GM12878 (cell line): ENCODE measurements around the gene GALNT18. TPM values are rescaled to one million over a fixed set of nuclear protein-coding genes. Genes with fewer than 3 reads are reported as not detected.
A peak's percentile ranks its signal among the peaks of the same experiment; 100 is the strongest.

Experiments
- ATAC-seq: fragments of 200-7000 bp; cut with Tn5 transposase; 3 replicates; pipeline ENCODE4 v1.9.1; 2020; ENCODE audit warnings: mild to moderate bottlenecking, moderate library complexity
- BruUV-seq: library from RNA; stranded (reverse); fragments of 400-500 nt; replicated peaks from 2 replicates; lab custom pipeline; 2021; lab: Mats Ljungman, UMichigan
- CTCF ChIA-PET: fragments of 300-600 bp; sonication (Branson Sonifier 250); formaldehyde crosslinking; extraction: SDS; loops from one replicate; lab custom pipeline; 2021; ENCODE audit warnings: inconsistent platforms; lab: Yijun Ruan, JAX
- POLR2A ChIA-PET: fragments of 350-600 bp; formaldehyde crosslinking; extraction: SDS; loops from one replicate; lab custom pipeline; 2021; ENCODE audit warnings: inconsistent platforms; lab: Charles Lee
- RAD21 ChIA-PET: fragments of 300-600 bp; sonication (Branson Sonifier 250); formaldehyde crosslinking; loops from one replicate; lab custom pipeline; 2023; ENCODE audit warnings: antibody characterized with exemption; ENCODE audit not compliant: unreplicated experiment; lab: Charles Lee
- SMC1A ChIA-PET: fragments of 300-600 bp; sonication (Branson Sonifier 250); formaldehyde crosslinking; loops from one replicate; lab custom pipeline; 2023; ENCODE audit not compliant: unreplicated experiment, uncharacterized antibody; lab: Charles Lee
- DNase-seq: peaks from one replicate; pipeline ENCODE4 v3.0.0-alpha.2; 2011; ENCODE audit warnings: low read depth, low spot score
- FAIRE-seq: peaks from 3 replicates; lab custom pipeline; 2011; peaks lifted over from hg19 to GRCh38; lab: Jason Lieb, UNC
- H2AFZ ChIP-seq: 2 replicates; pipeline ENCODE4 v1.6.0; 2011; ENCODE audit warnings: low read depth, low read length, control low read depth; ENCODE audit not compliant: control insufficient read depth
- H3K27ac ChIP-seq: 2 replicates; pipeline ENCODE4 v1.5.1; 2011; ENCODE audit warnings: control low read depth; ENCODE audit not compliant: control insufficient read depth, insufficient read depth
- H3K27me3 ChIP-seq, 2 experiments: replicated peaks in 1 of 2; 2 replicates each; pipeline versions ENCODE4 v1.6.0 to v1.6.1; 2011; ENCODE audit warnings: low read length in 1 of 2; ENCODE audit not compliant: control insufficient read depth in 2 of 2, insufficient read depth in 2 of 2
- H3K36me3 ChIP-seq, 2 experiments: 2 replicates each; pipeline ENCODE4 v1.5.1; 2011; ENCODE audit warnings: low read length in 1 of 2; ENCODE audit not compliant: control insufficient read depth in 2 of 2, insufficient read depth in 2 of 2
- H3K4me1 ChIP-seq: 2 replicates; pipeline ENCODE4 v1.6.1; 2011; ENCODE audit warnings: mild to moderate bottlenecking, low read length, moderate library complexity, mixed read lengths; ENCODE audit not compliant: control insufficient read depth, insufficient read depth
- H3K4me2 ChIP-seq: 2 replicates; pipeline ENCODE4 v1.6.0; 2011; ENCODE audit warnings: control low read depth; ENCODE audit not compliant: control insufficient read depth, insufficient read depth
- H3K4me3 ChIP-seq: fragments of 200-600 bp; sonication (generic); 2 replicates; pipeline ENCODE4 v1.5.1; 2016
- H3K79me2 ChIP-seq: 2 replicates; pipeline ENCODE4 v1.6.0; 2011; ENCODE audit warnings: low read length; ENCODE audit not compliant: control insufficient read depth, insufficient read depth
- H3K9ac ChIP-seq: 2 replicates; pipeline ENCODE4 v1.8.0; 2011; ENCODE audit warnings: low read length, control low read depth, mixed read lengths; ENCODE audit not compliant: control insufficient read depth, insufficient read depth
- H3K9me3 ChIP-seq: replicated peaks from 3 replicates; pipeline ENCODE4 v1.5.1; 2011; ENCODE audit warnings: mild to moderate bottlenecking, low read length; ENCODE audit not compliant: control insufficient read depth, insufficient read depth
- H4K20me1 ChIP-seq: 2 replicates; pipeline ENCODE4 v1.6.0; 2011; ENCODE audit not compliant: control insufficient read depth, insufficient read depth
- BCL11A ChIP-seq: IDR thresholded peaks from 2 replicates; pipeline ENCODE4 v1.6.1; 2011; ENCODE audit warnings: low read depth, low read length
- CHD4 ChIP-seq: fragments of 200-600 bp; sonication (generic); IDR thresholded peaks from 2 replicates; pipeline ENCODE4 v1.6.1; 2016; ENCODE audit warnings: mild to moderate bottlenecking
- E4F1 ChIP-seq: fragments of 450-650 bp; IDR thresholded peaks from 2 replicates; pipeline ENCODE4 v1.6.1; 2018; ENCODE audit warnings: borderline replicate concordance, mild to moderate bottlenecking; ENCODE audit not compliant: partially characterized antibody
- NBN ChIP-seq: fragments of 450-650 bp; IDR thresholded peaks from 2 replicates; pipeline ENCODE4 v1.6.1; 2016
- RCOR1 ChIP-seq: conservative IDR thresholded peaks from 2 replicates; pipeline ENCODE4 v1.6.1; 2012; ENCODE audit warnings: low read depth, low read length, improper control_type of control experiment
- RELA ChIP-seq: fragments of 450-650 bp; IDR thresholded peaks from 2 replicates; pipeline ENCODE4 v1.8.0; 2014; ENCODE audit warnings: borderline replicate concordance; ENCODE audit not compliant: partially characterized antibody
- TCF12 ChIP-seq: IDR thresholded peaks from 2 replicates; pipeline ENCODE4 v1.6.1; 2011; ENCODE audit warnings: low read depth, mild to moderate bottlenecking, low read length
- WGBS: methylation state at CpG from one replicate; pipeline ENCODE4 v1.1.6; 2016; ENCODE audit warnings: low lambda C conversion rate; ENCODE audit not compliant: insufficient replicate concordance, insufficient coverage; ENCODE audit errors: missing lambda C conversion rate; 5-methylcytosine and 5-hydroxymethylcytosine counted together
- in situ Hi-C: fragments of 300-500 bp; cut with MboI; formaldehyde crosslinking; loops from 9 replicates; pipeline ENCODE4 v1.14.3; 2018; ENCODE audit warnings: mixed read lengths
- intact Hi-C: fragments of 100-400 bp; cut with micrococcal nuclease; formaldehyde crosslinking; loops from one replicate; pipeline ENCODE4 v1.14.2; 2022; ENCODE audit not compliant: unreplicated experiment
- polyA plus RNA-seq, 11 experiments: library from polyadenylated mRNA; depleted of rRNA in 4 of 11; unstranded in 6 of 11; stranded (reverse) in 5 of 11; fragments of >200 nt; fragmentation: Nextera tagmentation in 4 of 11; fragmentation: Illumina TruSeq in 1 of 11; extraction: Ambion mirVana in 4 of 11; extraction: Trizol in 1 of 11; gene quantifications; 1 replicate in 1 of 11; 2 replicates in 10 of 11; pipeline versions ENCODE4 v1.2.1 to v1.2.3, GENCODE V29; 2011 to 2016; ENCODE audit warnings: inconsistent platforms in 2 of 11, missing spikeins in 2 of 11, low read depth in 1 of 11
- total RNA-seq, 4 experiments: library from RNA; depleted of rRNA in 3 of 4; stranded (reverse); fragments of >200 nt in 3 of 4; fragmentation: Illumina TruSeq in 1 of 4; extraction: Trizol in 1 of 4; gene quantifications; 2 replicates each; pipeline versions ENCODE4 v1.2.1 to v1.2.3, GENCODE V29; 2013 to 2021
- TF ChIP-seq, protein P1 (sequence below): fragments of 450-650 bp; IDR thresholded peaks from 2 replicates; pipeline ENCODE4 v1.6.1; 2014; ENCODE audit warnings: mild to moderate bottlenecking

The GALNT18 gene
- total and polyA plus RNA-seq, 10 of the 15 experiments (the other 5 are each of a cell fraction or from before 2014, with no cell fraction given) = 1.2 to 14.2 (median 6.3) TPM

DNA sequence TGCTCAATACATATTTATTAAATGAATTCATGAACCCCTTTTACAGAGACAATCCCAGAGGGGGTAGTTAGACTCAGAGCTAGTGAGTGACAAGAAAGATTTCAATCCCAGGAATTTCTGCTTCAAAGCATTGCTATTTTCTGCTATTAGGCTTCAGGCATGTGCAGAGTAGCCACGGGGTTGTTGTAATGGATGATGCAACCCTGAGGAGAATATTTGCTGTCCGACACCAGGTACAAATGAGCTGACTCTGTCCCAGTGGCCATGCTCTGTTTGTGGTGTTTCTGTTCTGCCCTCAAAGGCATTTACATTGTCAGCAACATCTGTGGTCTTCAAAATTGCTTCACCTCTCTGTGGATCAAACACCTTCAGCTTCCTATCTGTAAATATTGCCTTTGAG, 371.3 kb downstream of the GALNT18 start (continued):
- TF ChIP-seq E4F1 = no peak
- TF ChIP-seq CHD4 = no peak
- no peak for TF ChIP-seq RCOR1
- TF ChIP-seq RELA = no peak

- 45% methylated on average over 2 of the region's 2 CpGs for WGBS
- ChIA-PET CTCF (interaction anchor here (1.1 to 1.3 kb wide), 2 partner anchors 15 to 210 kb away, joined by 5 read pairs; no protein-coding TSS in a partner anchor), SMC1A (interaction anchor here (0.7 to 1.3 kb wide), 3 partner anchors 16 to 176 kb away, joined by 3 to 8 read pairs (median 3); no protein-coding TSS in a partner anchor), RAD21 (interaction anchor here (1.0 kb wide), 1 partner anchor 14 kb away, joined by 4 read pairs; no protein-coding TSS in a partner anchor), POLR2A (no interaction called here)
- DNase-seq (no peak), FAIRE-seq (no peak), ATAC-seq (peak; percentile 13)
- Histone ChIP-seq H3K9ac (no peak overlapping the region), H3K9me3 (no peaks in the 10 kb centered on the region; the same call in 2 of the 3 replicates), H3K4me3 (no peak overlapping the region), H3K27ac (no peak overlapping the region), H3K4me1 (peaks cover 18% of the 10 kb centered on the region), H3K4me2 (no peak overlapping the region), H3K79me2 (no peaks in the 10 kb centered on the region), H3K36me3 (no peaks in the 10 kb centered on the region), H4K20me1 (no peaks in the 10 kb centered on the region), H3K27me3 (no peaks in the 10 kb centered on the region), H2AFZ (no peak overlapping the region)
- in situ Hi-C loops = no loop called here
- no TSS peak for BruUV-seq
- intact Hi-C loops = no loop called here
- TF ChIP-seq, protein P1, sequence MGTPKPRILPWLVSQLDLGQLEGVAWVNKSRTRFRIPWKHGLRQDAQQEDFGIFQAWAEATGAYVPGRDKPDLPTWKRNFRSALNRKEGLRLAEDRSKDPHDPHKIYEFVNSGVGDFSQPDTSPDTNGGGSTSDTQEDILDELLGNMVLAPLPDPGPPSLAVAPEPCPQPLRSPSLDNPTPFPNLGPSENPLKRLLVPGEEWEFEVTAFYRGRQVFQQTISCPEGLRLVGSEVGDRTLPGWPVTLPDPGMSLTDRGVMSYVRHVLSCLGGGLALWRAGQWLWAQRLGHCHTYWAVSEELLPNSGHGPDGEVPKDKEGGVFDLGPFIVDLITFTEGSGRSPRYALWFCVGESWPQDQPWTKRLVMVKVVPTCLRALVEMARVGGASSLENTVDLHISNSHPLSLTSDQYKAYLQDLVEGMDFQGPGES = no peak
- TF ChIP-seq TCF12 (no peak), NBN (no peak), BCL11A (no peak)
Measured at GRCh38 chr11:11247576-11247975, 374.2 kb downstream of the GALNT18 start.
